Heart left ventricle (tissue), 13 donors: ENCODE results near the gene AKAP7.
"Not testable (repeated sequence)": the region's sequence is repeated elsewhere in the genome, so short reads cannot be mapped to it uniquely, and the experiment has no call there.

Source experiments
- POLR2A ChIP-seq, 2 donors: fragments of 450-650 bp; IDR thresholded peaks; one replicate each; pipeline ENCODE4 v1.6.1; 2017; ENCODE audit warnings: antibody characterized with exemption in 2 of 2, mild to moderate bottlenecking in 2 of 2, moderate library complexity in 2 of 2
- TF ChIP-seq, protein P1 (sequence below), 12 donors: fragments of 200-600 bp; sonication (generic) in 4 of 12; IDR thresholded peaks; one replicate each; pipeline versions ENCODE4 v1.5.0 to v1.8.0; 2018 to 2022; ENCODE audit warnings: antibody characterized with exemption in 12 of 12, mild to moderate bottlenecking in 5 of 12
- donor health status: ischemic (EF 13 %, LVEDD 7.1; RV severe dilation, severe dysfunction).
- donor health status: DM: no; HTN: yes; CAD: no.
- donor health status: DM: no; HTN: no; CAD: no.
- donor health status: ischemic (EF 25% LVEDD 6.9; RV normal size, moderate dysfunction).
- donor health status: ischemic (EF 25% LVEDD 5.7; RV mildly dilated, moderate dysfunction).
- donor health status: ischemic (EF 35%, LVEDD 5.7; RV mildly dilated, moderate dysfunction).
- donor health status: nonischemic (EF 11% LVEDD 7.7; RV severe dilation, severe dysfunction).
- donor health status: DM: yes; HTN: yes; CAD: no.
- donor health status: PGD.
- donor health status: ischemic (EF 29% LVEDD 5.4; RV normal size, mild dysfunction).
- donor health status: nonischemic (EF 23%, LVEDD 6.1; RV moderate dilation, normal function).

DNA sequence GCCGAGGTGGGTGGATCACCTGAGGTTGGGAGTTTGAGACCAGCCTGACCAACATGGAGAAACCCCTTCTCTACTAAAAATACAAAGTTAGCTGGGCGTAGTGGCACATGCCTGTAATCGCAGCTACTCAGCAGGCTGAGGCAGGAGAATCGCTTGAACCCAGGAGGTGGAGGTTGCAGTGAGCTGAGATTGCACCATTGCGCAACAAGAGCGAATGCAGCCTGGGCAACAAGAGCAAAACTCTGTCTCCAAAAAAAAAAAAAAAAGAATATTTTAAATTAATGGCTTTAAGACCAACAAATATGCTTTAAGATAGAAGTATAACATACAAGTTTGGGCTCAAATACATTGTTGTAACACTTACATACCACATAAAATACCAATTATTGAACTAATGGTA lies 125.7 kb downstream of the AKAP7 start:
- TF ChIP-seq, protein P1, sequence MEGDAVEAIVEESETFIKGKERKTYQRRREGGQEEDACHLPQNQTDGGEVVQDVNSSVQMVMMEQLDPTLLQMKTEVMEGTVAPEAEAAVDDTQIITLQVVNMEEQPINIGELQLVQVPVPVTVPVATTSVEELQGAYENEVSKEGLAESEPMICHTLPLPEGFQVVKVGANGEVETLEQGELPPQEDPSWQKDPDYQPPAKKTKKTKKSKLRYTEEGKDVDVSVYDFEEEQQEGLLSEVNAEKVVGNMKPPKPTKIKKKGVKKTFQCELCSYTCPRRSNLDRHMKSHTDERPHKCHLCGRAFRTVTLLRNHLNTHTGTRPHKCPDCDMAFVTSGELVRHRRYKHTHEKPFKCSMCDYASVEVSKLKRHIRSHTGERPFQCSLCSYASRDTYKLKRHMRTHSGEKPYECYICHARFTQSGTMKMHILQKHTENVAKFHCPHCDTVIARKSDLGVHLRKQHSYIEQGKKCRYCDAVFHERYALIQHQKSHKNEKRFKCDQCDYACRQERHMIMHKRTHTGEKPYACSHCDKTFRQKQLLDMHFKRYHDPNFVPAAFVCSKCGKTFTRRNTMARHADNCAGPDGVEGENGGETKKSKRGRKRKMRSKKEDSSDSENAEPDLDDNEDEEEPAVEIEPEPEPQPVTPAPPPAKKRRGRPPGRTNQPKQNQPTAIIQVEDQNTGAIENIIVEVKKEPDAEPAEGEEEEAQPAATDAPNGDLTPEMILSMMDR (IDR thresholded peaks at IDR 0.05) = not testable (repeated sequence)
- TF ChIP-seq POLR2A (IDR thresholded peaks at IDR 0.05) = not testable (repeated sequence)
